HPDE6-E6E7 (cell line): ENCODE data around the gene JARID2.
"Not testable (repeated sequence)": the region's sequence is repeated elsewhere in the genome, so short reads cannot be mapped to it uniquely, and the experiment has no call there.

Experiments
- DNase-seq: peaks from one replicate; pipeline ENCODE4 v3.0.0; 2011; ENCODE audit warnings: missing footprints; ENCODE audit errors: extremely low spot score

The JARID2 gene

DNA sequence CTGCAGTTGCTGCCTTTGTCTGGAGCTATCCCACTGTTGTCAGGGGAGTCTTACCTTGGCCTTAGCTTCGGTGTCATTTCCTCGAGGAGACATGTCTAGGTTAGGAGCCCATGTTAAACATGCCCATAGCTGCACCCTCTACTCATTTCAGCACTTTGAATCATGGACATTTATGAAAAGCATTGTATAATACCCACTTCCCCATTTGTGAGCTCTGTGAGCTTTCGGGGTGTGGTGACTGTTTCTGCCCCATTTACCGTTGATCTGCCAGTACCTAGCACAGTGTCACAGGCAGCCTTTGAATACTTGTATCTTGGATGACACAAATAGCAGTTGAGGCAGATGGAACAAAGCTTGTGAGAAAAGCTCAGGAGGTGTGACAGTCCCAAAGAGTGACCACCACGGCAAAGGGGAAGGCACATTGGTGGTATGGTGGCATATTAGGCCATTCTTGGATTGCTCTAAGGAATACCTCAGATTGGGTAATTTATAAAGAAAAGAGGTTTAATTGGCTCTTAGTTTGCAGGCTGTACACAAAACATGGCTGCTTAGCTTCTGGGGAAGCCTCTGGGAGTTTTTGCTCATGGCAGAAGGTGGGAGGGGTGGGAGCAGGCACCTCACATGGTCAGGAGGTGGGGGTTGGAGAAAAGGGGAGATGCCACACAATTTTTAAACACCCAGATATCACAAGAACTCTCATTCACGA, 42.0 kb downstream of the JARID2 start:
- no peak for DNase-seq

DNA sequence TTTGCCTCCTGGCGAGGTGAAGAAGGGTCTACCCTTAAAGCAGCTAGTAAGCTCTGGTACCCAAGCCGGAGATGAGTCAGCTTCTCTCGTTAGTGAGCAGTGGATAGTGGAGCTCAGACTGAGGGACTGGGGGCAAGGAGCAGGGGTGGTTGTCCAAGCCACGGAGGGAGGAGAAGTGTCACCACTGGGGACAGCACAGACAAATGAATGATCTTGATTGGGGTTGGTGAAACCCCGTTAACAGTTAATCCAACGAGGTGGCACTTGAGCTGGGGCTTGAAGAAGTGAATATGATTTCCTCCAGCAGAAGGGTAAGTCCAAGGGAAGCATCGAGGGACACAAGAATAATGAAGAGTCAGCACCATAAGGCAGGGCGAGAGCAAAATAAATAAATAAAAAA, 43.0 kb downstream of the JARID2 start:
- no peak for DNase-seq

DNA sequence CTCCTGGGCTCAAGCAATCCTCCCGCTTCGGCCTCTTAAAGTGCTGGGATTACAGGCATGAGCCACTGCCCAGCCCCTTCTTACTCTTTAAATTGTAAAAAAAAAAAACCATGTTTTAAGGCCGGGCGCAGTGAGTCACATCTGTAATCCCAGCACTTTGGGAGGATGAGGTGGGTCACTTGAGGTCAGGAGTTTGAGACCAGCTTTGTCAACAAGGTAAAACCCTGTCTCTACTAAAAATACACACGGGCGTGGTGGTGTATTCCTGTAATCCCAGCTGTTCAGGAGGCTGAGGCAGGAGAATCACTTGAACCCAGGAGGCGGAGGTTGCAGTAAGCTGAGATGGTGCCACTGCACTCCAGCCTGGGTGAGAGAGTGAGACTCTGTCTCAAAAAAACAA, 43.6 kb downstream of the JARID2 start:
- not testable (repeated sequence) for DNase-seq

DNA sequence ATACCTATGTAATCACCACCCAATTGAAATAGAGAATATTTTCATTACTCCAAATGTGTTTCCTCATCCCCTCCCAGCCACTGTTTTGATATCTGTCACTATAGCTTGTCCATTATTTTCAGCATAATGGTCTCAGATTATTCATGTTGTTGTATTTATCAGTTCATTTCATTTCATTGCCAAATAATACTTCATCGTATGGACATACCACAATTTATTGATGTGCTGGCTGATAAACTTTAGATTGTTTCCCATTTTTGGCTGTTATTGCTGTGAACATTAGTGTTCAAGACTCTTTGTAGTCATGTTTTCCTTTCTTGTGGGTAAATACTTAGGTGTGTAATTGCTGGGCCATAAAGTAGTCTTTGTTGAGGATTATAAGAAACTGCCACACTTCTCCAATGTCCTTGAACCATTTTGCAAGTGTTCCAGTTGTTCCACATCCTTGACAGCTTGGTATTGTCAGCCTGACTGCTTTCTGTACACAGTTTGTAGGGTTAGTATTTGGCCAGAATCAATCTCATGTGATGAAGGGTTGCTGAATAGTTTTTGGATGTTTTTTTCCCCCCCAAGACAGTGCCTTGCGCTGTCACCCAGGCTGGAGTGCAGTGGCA, 44.3 kb downstream of the JARID2 start:
- no peak for DNase-seq

DNA sequence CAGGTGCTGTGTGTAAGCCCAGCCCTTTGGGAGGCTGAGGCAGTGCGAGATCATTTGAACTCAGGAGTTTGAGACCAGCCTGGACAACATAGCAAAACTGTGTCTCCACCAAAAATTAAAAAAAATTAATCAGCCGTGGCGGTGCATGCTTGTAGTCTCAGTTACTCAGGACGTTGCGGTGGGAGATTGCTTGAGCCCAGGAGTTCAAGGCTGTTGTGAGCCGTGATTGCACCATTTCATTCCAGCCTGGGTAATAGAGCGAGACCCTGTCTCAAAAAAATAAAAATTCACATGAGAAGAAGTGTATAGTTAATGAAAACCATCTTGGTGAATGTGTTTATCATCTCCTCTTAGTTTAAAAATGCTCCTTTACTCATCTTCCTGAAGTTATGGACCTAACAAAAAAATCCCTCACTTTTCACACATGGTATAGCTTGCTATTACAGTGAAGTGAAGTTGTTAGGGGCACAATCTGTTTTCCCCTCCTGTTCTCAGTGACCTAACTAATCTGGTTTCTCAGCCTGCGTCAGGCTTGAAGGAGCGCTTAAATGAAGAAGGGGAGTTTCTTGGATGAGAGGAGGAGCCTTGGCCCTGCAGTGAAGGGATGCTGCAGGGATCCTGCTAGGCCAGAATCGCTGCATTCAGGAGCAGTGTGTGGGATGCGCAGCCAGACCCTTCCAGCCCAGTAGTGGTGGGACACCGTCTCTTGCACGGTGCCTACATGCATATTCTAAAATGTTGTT, 45.3 kb downstream of the JARID2 start:
- no peak for DNase-seq

DNA sequence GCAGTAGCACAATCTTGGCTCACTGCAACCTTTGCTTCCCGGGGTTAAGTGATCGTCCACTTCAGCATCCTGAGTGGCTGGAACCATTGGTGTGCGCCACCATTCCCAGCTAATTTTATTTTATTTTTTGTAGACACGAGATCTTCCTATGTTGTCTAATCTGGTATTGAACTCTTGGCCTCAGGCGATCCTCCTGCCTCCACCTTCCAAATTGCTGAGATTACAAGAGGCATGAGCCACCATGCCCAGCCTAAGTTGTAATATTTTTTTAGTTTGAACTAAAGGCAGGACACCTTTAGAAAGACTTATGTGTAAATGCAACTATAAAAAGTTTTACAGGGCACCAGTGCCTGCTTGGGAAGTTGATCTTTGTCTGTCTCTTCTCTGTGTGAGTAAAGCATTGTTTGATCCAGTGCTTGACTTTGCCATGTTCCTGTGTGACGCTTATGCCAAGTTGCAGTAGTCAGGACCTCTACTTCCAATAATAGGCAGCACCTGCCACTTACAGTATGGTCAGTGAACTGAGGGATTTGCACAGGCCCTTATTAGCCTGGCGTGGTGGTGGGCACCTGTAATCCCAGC, 46.9 kb downstream of the JARID2 start:
- no peak for DNase-seq

DNA sequence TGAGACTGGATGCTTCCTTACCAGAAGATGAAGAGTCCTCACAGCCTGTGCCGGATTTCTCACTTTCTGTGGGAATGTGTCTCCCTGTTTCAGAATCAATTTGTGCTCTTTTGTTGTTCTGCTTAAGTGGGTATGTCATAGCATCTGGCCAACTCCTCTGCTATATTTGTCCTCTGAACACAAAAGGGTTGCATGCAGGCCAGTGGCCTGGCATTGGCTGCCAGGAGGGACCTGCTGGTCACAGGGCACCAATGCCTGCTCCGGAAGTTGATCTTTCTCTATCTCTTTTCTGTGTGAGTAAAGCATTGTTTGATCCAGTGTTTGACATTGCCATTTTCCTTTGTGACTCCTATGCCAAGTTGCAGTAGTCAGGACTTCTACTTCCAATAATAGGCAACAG, 47.8 kb downstream of the JARID2 start:
- no peak for DNase-seq

DNA sequence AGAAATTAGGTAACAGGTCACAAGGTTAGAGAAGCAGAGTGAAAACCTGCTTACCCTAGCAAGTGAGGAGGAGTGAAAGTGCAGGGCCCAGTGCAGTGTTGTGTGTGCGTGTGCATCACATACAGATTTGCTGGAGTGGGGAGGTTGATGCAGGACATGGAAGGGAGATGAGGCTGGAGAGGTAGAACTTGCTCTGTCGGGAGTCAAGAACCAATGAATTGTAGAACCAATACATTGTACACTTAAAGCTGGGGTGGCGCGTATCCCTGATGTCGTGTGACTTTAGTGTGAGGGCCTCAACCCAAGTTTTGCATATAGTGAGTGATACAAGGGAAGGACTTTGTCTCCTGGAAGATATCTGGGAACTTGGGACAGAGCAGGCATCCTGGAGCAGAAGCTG, 48.6 kb downstream of the JARID2 start:
- no peak for DNase-seq

DNA sequence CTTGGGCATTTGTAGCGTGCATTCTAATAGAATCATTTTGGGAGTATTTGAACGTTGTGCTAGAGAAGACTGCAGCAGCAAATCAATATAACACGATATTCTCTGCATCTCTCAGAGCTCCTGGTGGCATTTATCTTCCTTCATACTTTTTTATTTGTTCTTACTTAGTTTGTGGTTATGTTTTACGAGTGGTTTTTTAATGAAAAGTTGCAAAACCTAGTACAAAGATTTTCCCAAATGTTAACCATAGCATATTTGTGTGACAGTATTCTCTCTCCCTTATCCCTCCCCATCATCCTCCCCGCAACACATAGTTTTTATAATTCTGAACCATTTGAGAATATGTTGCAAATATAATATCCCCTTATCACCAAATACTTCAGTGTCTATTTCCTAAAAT, 50.4 kb downstream of the JARID2 start:
- no peak for DNase-seq

DNA sequence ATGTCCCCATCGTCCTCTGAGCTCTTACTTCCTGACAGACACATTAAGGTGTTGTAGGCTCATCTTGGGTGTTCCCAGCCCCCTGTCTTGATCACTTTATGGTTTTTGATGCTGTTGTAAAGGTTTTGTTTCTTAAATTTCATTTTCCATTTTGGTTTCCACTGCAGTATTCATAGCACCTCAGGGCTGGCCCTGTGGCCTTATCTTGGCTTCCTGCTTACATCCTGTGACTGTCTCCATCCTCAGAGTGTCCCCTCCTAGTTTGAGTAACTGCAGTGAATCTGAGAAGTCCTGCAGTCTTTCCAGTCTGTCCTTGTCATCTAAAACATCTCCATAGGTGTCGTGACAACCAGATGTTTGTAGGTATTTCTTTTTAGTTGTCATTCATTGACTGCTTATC, 50.9 kb downstream of the JARID2 start:
- DNase-seq = no peak

DNA sequence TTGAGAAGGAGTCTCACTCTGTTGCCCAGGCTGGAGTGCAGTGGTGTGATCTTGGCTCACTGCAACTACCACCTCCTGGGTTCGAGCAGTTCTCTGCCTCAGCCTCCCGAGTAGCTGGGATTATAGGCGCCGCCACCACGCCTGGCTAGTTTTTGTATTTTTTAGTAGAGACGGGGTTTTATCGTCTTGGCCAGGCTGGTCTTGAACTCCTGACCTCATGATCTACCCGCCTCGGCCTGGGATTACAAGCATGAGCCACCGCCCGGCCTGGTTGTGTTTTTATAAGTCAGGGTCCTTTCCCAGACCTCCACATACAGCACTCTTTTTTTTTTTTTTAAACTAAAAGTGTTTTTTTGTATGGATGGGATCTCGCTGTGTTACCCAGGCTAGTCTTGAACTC, 51.3 kb downstream of the JARID2 start:
- DNase-seq = not testable (repeated sequence)

DNA sequence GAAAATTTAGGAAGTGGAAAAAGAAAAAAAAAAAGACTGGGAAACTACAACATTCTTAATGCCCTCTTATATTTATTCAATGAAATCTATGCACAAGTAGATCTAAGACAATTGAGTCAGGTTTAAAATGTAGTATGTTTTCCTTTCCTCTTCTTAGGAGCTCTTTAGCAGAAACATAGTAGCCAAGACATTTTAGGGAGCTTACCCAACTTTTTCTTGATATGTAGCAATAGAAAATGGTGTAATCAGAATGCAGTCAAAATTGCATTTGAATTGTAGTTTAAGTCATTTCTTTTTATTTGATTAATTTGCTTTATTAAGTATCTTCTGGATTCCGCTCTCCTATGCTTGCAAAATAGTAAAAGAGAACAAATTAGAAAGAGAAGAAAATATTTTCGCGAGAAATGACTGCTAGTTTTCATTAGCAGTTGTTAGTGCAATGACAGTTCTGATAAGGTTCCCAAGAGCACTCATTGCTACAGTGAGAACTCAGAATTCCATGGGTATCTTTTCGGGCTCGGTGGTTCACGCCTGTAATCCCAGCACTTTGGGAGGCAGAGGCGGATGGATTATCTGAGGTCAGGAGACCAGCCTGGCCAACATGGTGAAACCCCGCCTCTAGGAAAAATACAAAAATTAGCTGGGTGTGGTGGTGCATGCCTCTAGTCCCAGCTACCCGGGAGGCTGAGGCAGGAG, 52.2 kb downstream of the JARID2 start:
- DNase-seq = no peak

DNA sequence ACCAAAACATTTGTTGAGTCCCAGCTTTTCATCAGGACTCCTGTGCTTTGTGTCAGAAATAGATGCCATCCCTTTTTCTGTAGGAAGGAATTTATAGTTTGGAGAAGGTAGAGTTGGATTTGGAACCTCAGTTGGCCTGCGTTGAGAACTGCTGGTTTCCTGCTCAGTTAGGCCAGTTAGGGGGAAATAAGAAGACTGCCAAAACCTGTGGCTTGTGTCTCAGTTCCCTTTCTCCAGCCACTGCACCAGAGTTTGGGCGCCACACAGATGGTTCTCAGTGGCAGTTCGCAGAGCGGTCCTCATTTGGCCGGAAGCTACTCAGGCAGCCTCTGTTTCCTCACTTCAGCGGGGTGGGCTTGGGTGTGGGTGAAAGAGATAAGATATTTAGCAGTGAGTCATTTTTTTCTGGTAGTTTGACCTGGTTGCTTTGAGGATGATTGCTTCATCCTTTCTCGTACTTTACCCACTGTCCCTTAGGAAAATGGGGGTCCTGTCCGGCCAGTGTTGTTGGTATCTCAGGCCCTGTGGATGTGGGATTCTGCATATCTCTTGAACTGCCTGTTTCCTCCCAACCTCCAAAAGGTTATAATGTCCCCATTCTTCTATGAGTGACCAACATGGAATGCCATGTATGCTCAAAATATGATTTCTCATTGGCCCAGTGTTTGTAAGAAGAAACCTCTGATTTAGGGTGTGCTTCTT, 53.7 kb downstream of the JARID2 start:
- no peak for DNase-seq

DNA sequence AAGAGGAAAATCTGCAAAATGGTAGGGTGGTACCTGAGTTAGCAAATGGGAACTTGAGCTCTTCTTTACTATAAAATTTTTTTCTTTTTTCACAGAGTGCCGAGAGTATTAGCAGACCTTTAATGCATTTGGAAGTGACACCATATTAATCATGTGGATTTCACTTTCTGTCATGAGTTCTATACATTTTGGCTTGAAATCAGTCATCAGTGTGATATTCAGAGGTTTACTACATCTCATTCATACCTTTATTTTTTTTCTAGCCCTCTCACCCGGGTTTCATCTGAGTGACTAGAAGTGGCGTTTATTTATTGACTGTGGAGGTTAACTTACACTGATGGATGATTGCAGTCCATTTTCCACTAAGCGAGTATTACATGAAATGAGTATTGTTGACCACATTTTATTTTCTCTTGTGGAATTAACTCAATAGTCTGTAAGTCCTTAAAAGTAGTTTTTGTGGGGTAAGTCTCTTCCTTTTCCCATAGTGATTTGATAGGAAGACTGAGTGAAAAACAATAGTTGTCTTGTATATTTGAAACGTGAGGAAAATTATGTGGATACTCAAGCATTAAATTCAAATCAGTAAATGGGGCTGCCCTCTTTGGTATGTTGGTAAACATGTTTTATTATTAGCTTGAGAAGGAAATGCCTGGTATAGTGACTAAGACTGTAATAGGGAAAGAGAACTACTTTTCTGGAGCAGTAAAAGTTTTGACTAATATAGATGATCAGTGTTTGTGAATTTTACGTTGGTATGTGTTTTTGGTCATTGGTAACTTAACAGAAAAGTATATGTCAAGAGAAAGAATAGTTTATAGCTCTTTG, 55.5 kb downstream of the JARID2 start:
- no peak for DNase-seq

DNA sequence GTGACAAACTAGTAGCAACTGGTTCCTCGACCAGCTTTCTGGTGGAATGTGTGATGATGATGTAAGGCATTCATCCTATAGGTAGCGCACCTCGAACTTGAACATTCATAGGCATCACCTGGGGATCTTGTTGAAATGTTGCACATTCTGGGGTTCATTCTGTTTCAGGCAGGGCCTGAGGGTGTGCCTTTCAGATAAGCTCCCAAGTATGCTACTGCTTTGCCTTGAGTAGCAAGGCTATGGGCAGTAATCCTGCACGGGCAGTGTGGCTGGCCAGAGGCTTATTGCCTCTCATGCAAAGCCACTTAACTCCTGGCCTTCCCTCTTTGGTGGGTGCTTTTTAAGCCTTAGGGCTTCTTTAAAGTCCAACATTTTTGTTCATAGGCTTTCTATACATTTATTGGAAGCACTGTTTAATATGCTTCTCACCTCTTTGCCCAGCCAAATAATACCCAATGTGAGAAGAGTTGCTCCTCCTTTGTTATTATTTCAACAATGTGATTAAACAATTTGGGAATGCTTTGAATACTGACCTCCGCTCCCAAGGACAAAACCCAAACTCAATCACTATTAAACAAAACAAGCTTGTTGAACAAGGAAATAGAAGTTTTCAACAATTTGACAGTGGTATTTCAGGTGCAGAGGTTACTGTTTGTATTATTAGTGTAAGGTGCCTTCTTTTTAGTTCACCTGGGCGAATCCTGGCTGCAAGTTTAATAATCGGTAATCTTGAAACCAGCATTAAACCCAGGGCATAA, 57.5 kb downstream of the JARID2 start:
- DNase-seq = no peak

DNA sequence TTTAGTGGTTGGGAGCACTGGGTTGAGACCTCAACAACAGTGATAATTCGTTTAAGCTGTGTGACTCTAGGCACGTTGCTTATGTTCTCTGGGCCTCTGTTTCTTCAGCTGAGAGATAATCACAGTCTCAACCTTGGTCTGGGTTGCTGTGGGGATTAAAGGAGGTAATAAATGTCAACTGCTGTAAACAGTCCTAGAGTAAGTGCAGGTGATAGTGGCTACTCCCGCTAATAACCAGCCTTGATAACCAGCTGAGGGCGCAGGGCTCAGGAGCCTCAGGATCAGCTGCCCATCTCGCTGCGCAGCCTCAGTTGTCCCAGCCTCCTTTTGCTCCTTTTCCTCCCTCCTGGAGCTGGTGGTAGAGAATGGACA, 58.0 kb downstream of the JARID2 start:
- DNase-seq = no peak

DNA sequence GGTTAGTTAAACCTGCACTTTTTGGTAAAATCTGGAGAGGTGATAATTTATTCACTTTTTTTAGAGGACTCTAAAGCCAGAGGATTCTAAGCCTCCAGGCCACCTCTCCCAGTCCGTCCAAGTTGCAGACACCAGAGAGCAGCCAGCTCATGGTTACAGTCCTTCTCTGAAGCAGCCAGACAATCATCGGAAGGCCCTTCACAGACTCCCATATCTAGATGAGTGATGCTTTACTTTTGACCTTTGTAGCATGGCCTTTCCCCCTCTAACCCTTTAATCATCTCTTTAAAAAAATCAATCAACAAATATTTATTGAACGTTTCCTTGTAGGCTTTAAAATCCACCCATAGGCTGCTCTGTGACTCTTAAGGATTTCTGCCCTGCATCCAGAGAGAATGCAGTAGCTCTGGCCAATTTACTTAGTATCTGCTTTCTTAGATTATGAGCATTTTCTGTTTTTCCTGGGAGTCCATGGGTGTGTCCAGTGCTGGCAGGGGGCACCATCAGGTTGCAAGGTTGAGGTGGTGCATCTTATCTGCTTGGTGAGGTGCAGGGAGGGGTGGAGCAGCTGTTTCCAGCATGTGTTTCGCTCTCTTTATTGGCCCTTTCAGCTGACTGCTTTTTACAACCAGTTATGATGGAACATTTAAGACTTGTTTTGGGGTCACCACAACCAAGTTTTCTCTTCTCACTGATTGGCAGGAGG, 58.6 kb downstream of the JARID2 start:
- DNase-seq = no peak

DNA sequence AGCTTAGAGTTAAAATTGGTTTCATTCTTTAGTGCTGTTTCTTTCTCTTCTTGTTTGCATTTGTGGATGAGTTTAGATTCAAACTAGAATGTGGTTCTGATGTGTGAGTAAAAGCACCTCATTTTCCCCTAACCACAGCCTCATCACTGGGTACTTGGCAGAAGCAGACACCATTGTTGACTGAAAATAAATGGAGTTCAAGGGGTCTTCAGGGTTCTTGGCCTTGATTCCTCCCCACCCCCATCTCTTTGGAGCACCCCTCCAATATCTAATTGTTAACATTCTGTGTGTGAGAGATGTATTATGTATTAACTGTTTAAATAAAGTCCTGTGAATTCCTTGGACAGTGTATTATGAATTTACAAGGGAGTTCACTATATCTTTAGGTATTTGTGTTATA, 59.6 kb downstream of the JARID2 start:
- DNase-seq = no peak

DNA sequence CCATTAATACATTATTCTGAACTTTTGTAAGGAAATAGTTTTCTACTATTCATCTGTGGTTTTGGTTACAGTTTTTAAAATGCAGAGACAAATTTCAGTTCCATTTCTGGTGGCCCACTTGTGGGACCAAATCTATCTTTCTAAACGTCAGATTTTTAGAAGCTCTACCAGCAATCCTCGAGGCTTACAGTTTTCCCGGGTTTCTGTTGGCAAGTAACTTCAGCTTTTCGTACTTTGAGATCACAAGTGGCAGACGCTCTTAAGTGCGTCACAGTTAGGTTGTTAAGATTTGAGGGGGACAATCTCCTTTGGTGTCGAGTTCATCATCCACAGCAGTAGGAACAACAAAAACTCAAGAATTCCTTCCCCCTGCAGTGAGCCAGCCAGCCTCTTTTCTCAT, 60.0 kb downstream of the JARID2 start:
- DNase-seq = no peak
